K562 (cell line): Measurements from ENCODE around the gene TMEM185B. TPM values are rescaled to one million over a fixed set of nuclear protein-coding genes. Genes with fewer than 3 reads are reported as not detected.

Experiments used
- AFF1 ChIP-seq, 2 experiments: fragments of 450-650 bp; IDR thresholded peaks; 2 replicates each; pipeline ENCODE4 v1.6.1; 2018; ENCODE audit warnings: mild to moderate bottlenecking in 2 of 2, low read depth in 1 of 2; ENCODE audit not compliant: partially characterized antibody in 2 of 2
- CXXC5 ChIP-seq: fragments of 250-450 bp; sonication (Bioruptor Pico); IDR thresholded peaks from 2 replicates; pipeline ENCODE4 v1.8.0; 2022; ENCODE audit warnings: inconsistent platforms, mild to moderate bottlenecking, moderate library complexity
- E2F5 ChIP-seq: sonication (generic); formaldehyde crosslinking; IDR thresholded peaks from 2 replicates; pipeline ENCODE4 v1.8.0; 2022; ENCODE audit warnings: mild to moderate bottlenecking, missing genetic modification reagents
- ETS1 ChIP-seq: conservative IDR thresholded peaks from 2 replicates; pipeline ENCODE4 v1.6.1; 2011; ENCODE audit warnings: low read depth, mild to moderate bottlenecking, low read length; ENCODE audit not compliant: control insufficient read depth
- ETV6 ChIP-seq, 3 experiments: fragments of 150-350 bp in 1 of 3; sonication (generic) in 1 of 3; formaldehyde crosslinking in 1 of 3; IDR thresholded peaks; 2 replicates each; pipeline versions ENCODE4 v1.6.1 to v1.8.0; 2014 to 2022; ENCODE audit warnings: borderline replicate concordance in 2 of 3, low read depth in 2 of 3, antibody characterized with exemption in 1 of 3, low read length in 1 of 3, mild to moderate bottlenecking in 1 of 3, missing genetic modification reagents in 1 of 3
- FIP1L1 ChIP-seq: fragments of 200-400 bp; formaldehyde crosslinking; IDR thresholded peaks from 2 replicates; pipeline ENCODE4 v1.6.1; 2018; ENCODE audit warnings: mild to moderate bottlenecking, low read depth, low read length; ENCODE audit not compliant: poor library complexity, severe bottlenecking
- KHSRP ChIP-seq: fragments of 450-650 bp; IDR thresholded peaks from 2 replicates; pipeline ENCODE4 v1.6.1; 2017
- MBD2 ChIP-seq: sonication (generic); IDR thresholded peaks from 2 replicates; pipeline ENCODE4 v1.6.1; 2016; ENCODE audit warnings: low read depth, borderline replicate concordance
- NR2F6 ChIP-seq: fragments of 450-650 bp; formaldehyde crosslinking; IDR thresholded peaks from 2 replicates; pipeline ENCODE4 v1.4.0; 2020; ENCODE audit warnings: mild to moderate bottlenecking
- NR3C1 ChIP-seq: sonication (generic); formaldehyde crosslinking; IDR thresholded peaks from 2 replicates; pipeline ENCODE4 v1.8.1; 2022; ENCODE audit warnings: missing genetic modification reagents
- SMARCC2 ChIP-seq: fragments of 450-650 bp; IDR thresholded peaks from 2 replicates; pipeline ENCODE4 v1.6.1; 2017; ENCODE audit warnings: antibody characterized with exemption, moderate library complexity, mild to moderate bottlenecking, low read depth
- THAP12 ChIP-seq: fragments of 250-450 bp; sonication (Bioruptor Pico); IDR thresholded peaks from 2 replicates; pipeline ENCODE4 v1.9.0; 2021; ENCODE audit warnings: mild to moderate bottlenecking, inconsistent platforms
- ZBED1 ChIP-seq: IDR thresholded peaks from 2 replicates; pipeline ENCODE4 v1.6.1; 2014
- ZBTB5 ChIP-seq: fragments of 450-650 bp; IDR thresholded peaks from 2 replicates; pipeline ENCODE4 v1.6.1; 2017; ENCODE audit warnings: antibody characterized with exemption
- ZNF134 ChIP-seq: fragments of 250-450 bp; sonication (Bioruptor Pico); conservative IDR thresholded peaks from 2 replicates; pipeline ENCODE4 v1.4.0; 2020
- ZNF165 ChIP-seq: fragments of 250-450 bp; sonication (Bioruptor Pico); IDR thresholded peaks from 2 replicates; pipeline ENCODE4 v1.4.0; 2020; ENCODE audit warnings: borderline replicate concordance
- polyA plus RNA-seq, 8 experiments: library from polyadenylated mRNA; depleted of rRNA in 4 of 8; stranded (reverse) in 5 of 8; unstranded in 3 of 8; fragments of >200 nt; fragmentation: Nextera tagmentation in 2 of 8; fragmentation: Illumina TruSeq in 1 of 8; extraction: Ambion mirVana in 2 of 8; extraction: Trizol in 1 of 8; gene quantifications; 2 replicates each; pipeline versions ENCODE4 v1.2.1 to v1.2.3, GENCODE V29; 2011 to 2014; ENCODE audit warnings: inconsistent platforms in 1 of 8, missing spikeins in 1 of 8
- total RNA-seq, 7 experiments: library from RNA; depleted of rRNA in 6 of 7; stranded (reverse); fragments of >200 nt in 6 of 7; fragmentation: Illumina TruSeq in 2 of 7; extraction: Trizol in 2 of 7; gene quantifications; 2 replicates each; pipeline versions ENCODE4 v1.2.1 to v1.2.3, GENCODE V29; 2011 to 2021; ENCODE audit warnings: low replicate concordance in 1 of 7

TMEM185B gene
- total and polyA plus RNA-seq, 9 of the 15 experiments (the other 6 are each of a cell fraction or from before 2014, with no cell fraction given) = 2.9 to 28.2 (median 11.5) TPM

- 0 out of 2 replicates have a peak, but pooled peaks have one; percentile 20 for TF ChIP-seq THAP12 (CRISPR knock-in tag)
- TF ChIP-seq ETV6 (IDR thresholded peaks at IDR 0.05; ENCODE audit: borderline replicate concordance in 1 of 2, low read depth in 2 of 2, low read length in 1 of 2) = peak; percentile 93 to 97; a peak in 3 of 4 replicates
- TF ChIP-seq ETV6 (CRISPR knock-in tag; IDR thresholded peaks at IDR 0.05; ENCODE audit: borderline replicate concordance) = no peak
- TF ChIP-seq FIP1L1 = no peak
- TF ChIP-seq MBD2 = peak; percentile 24; the same call in 1 of the 2 replicates
- TF ChIP-seq KHSRP = no peak
- TF ChIP-seq E2F5 (CRISPR knock-in tag) = no peak
- TF ChIP-seq CXXC5 (CRISPR knock-in tag) = peak; percentile 39
- no peak for TF ChIP-seq NR2F6
- TF ChIP-seq ZBTB5 = no peak
- no peak; the same call in 1 of the 2 replicates for TF ChIP-seq ETS1
- TF ChIP-seq AFF1 (IDR thresholded peaks at IDR 0.05; ENCODE audit: low read depth in 1 of 2, partially characterized antibody in 2 of 2) = no peak
- TF ChIP-seq ZBED1 = 0 out of 2 replicates have a peak, but pooled peaks have one; percentile 44
- TF ChIP-seq ZNF134 (CRISPR knock-in tag) = no peak
- no peak for TF ChIP-seq SMARCC2
- no peak for TF ChIP-seq ZNF165 (CRISPR knock-in tag)
- TF ChIP-seq NR3C1 = no peak
These were observed 30.1 kb upstream of the TMEM185B start (continued) for GRCh38 chr2:120253021-120253882.
